HL-60 (cell line): Measurements from ENCODE around the gene EID3.

Experiments
- DNase-seq, 2 experiments: peaks; one replicate each; pipeline ENCODE4 v3.0.0-alpha.2; 2010 to 2020; ENCODE audit warnings: low read depth in 1 of 2, low spot score in 1 of 2
- H3K27ac ChIP-seq: fragments of 250-450 bp; sonication (Bioruptor Pico); replicated peaks from 2 replicates; pipeline ENCODE4 v1.5.1; 2020; ENCODE audit warnings: mild to moderate bottlenecking, moderate library complexity
- H3K27me3 ChIP-seq: fragments of 250-450 bp; sonication (Bioruptor Pico); 2 replicates; pipeline ENCODE4 v1.5.1; 2021; ENCODE audit warnings: mild to moderate bottlenecking, moderate library complexity; ENCODE audit not compliant: insufficient read depth, poor library complexity, severe bottlenecking
- H3K4me3 ChIP-seq: replicated peaks from 2 replicates; pipeline ENCODE4 v1.5.1; 2011; ENCODE audit warnings: mild to moderate bottlenecking, control low read depth, low read length; ENCODE audit not compliant: insufficient read depth
- CTCF ChIP-seq: IDR thresholded peaks from one replicate; pipeline ENCODE4 v1.5.1; 2011; ENCODE audit warnings: low read length, control low read depth, inconsistent platforms; ENCODE audit not compliant: insufficient read depth
- GABPA ChIP-seq: IDR thresholded peaks from 2 replicates; pipeline ENCODE4 v1.6.1; 2012; ENCODE audit warnings: low read depth
- POLR2AphosphoS5 ChIP-seq: IDR thresholded peaks from 2 replicates; pipeline ENCODE4 v1.6.1; 2012; ENCODE audit warnings: low read depth
- REST ChIP-seq: IDR thresholded peaks from 2 replicates; pipeline ENCODE4 v1.6.1; 2012; ENCODE audit warnings: low read depth; ENCODE audit not compliant: insufficient replicate concordance
- SPI1 ChIP-seq: IDR thresholded peaks from 2 replicates; pipeline ENCODE4 v1.6.1; 2012; ENCODE audit warnings: low read depth, mild to moderate bottlenecking, borderline replicate concordance

The EID3 gene

GRCh38 chr12:104342147-104342546 lies 38.6 kb downstream of the EID3 start:
- Histone ChIP-seq H3K4me3 (no peak overlapping the region), H3K27ac (no peak overlapping the region), H3K27me3 (no peaks in the 10 kb centered on the region)
- no peak for TF ChIP-seq REST
- TF ChIP-seq CTCF: no peak
- no peak for TF ChIP-seq POLR2AphosphoS5
- TF ChIP-seq GABPA: no peak
- TF ChIP-seq SPI1: no peak
- DNase-seq: no peak

DNA sequence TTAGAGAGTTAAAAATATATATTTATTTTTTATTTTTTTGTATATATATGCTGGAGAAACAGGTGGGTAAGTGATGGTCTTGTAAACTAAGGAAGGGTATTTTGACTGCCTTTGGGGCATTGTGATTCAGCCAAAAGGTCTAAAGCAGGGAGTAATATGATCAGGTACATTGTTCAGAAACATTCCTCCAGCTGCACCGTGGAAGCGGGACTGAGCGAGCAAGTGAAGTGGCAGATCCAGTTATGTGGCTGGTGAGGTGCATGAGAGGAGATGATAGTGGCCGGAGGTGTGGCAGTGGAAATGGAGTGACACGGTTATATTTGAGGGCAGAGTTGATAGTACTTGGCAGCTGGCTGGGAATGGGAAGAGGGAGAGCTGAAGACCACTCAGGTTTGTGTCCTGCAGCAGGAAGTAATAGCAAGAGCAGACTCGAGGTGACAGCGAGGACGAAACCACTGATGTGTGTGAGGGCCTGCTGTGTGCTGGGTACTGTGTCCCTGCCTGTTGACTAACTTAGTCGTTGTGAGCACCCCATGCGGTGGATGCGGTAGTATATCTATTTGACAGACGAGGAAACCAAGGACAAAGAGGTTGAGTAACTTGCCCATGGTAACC lies 39.2 kb downstream of the EID3 start:
- DNase-seq: no peak
- H3K4me3 ChIP-seq: no peak overlapping the region

More for the DNA sequence above, 39.2 kb downstream of the EID3 start:
- H3K27me3 ChIP-seq: no peaks in the 10 kb centered on the region
- no peak overlapping the region for H3K27ac ChIP-seq
- TF ChIP-seq CTCF: no peak
- TF ChIP-seq POLR2AphosphoS5: 0 out of 2 replicates have a peak, but pooled peaks have one; percentile 24
- TF ChIP-seq REST: no peak
- TF ChIP-seq GABPA: no peak
